Neural cell (in vitro differentiated cells): ENCODE data around the gene MAP1LC3B2.

ENCODE experiments used
- CTCF ChIP-seq: fragments of 450-650 bp; IDR thresholded peaks from 2 replicates; pipeline ENCODE4 v1.5.1; 2014; ENCODE audit warnings: antibody characterized with exemption, mild to moderate bottlenecking, moderate library complexity; ENCODE audit not compliant: poor library complexity, severe bottlenecking
- EP300 ChIP-seq: fragments of 450-650 bp; conservative IDR thresholded peaks from 2 replicates; pipeline ENCODE4 v1.6.1; 2014; ENCODE audit warnings: antibody characterized with exemption, mild to moderate bottlenecking, moderate library complexity; ENCODE audit not compliant: poor library complexity, severe bottlenecking
- EZH2 ChIP-seq: fragments of 200-600, 300-800 bp; shearing (Covaris generic), sonication (generic); IDR thresholded peaks from 2 replicates; pipeline ENCODE4 v1.6.1; 2014; ENCODE audit warnings: antibody characterized with exemption, low read length, borderline replicate concordance, mild to moderate bottlenecking; ENCODE audit not compliant: insufficient read depth, poor library complexity, severe bottlenecking
- MXI1 ChIP-seq: fragments of 450-650 bp; conservative IDR thresholded peaks from 2 replicates; pipeline ENCODE4 v1.6.1; 2014; ENCODE audit warnings: antibody characterized with exemption, mild to moderate bottlenecking; ENCODE audit not compliant: poor library complexity, severe bottlenecking
- POLR2AphosphoS5 ChIP-seq: IDR thresholded peaks from 2 replicates; pipeline ENCODE4 v1.6.1; 2012
- RAD21 ChIP-seq: fragments of 450-650 bp; conservative IDR thresholded peaks from 2 replicates; pipeline ENCODE4 v1.6.1; 2014; ENCODE audit warnings: antibody characterized with exemption, mild to moderate bottlenecking, moderate library complexity
- SMC3 ChIP-seq: fragments of 450-650 bp; conservative IDR thresholded peaks from 2 replicates; pipeline ENCODE4 v1.6.1; 2014; ENCODE audit warnings: antibody characterized with exemption, mild to moderate bottlenecking, moderate library complexity; ENCODE audit not compliant: poor library complexity
- TAF1 ChIP-seq: IDR thresholded peaks from 2 replicates; pipeline ENCODE4 v1.6.1; 2012; ENCODE audit warnings: low read depth
- TF ChIP-seq, protein P1 (sequence below): IDR thresholded peaks from 2 replicates; pipeline ENCODE4 v1.6.1; 2012; ENCODE audit warnings: borderline replicate concordance

- TF ChIP-seq TAF1 (no peak), EP300 (no peak), CTCF (no peak), POLR2AphosphoS5 (no peak), SMC3 (no peak), MXI1 (no peak), RAD21 (no peak), EZH2 (no peak)
- TF ChIP-seq, protein P1, sequence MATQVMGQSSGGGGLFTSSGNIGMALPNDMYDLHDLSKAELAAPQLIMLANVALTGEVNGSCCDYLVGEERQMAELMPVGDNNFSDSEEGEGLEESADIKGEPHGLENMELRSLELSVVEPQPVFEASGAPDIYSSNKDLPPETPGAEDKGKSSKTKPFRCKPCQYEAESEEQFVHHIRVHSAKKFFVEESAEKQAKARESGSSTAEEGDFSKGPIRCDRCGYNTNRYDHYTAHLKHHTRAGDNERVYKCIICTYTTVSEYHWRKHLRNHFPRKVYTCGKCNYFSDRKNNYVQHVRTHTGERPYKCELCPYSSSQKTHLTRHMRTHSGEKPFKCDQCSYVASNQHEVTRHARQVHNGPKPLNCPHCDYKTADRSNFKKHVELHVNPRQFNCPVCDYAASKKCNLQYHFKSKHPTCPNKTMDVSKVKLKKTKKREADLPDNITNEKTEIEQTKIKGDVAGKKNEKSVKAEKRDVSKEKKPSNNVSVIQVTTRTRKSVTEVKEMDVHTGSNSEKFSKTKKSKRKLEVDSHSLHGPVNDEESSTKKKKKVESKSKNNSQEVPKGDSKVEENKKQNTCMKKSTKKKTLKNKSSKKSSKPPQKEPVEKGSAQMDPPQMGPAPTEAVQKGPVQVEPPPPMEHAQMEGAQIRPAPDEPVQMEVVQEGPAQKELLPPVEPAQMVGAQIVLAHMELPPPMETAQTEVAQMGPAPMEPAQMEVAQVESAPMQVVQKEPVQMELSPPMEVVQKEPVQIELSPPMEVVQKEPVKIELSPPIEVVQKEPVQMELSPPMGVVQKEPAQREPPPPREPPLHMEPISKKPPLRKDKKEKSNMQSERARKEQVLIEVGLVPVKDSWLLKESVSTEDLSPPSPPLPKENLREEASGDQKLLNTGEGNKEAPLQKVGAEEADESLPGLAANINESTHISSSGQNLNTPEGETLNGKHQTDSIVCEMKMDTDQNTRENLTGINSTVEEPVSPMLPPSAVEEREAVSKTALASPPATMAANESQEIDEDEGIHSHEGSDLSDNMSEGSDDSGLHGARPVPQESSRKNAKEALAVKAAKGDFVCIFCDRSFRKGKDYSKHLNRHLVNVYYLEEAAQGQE = no peak
These were observed 50.3 kb downstream of the MAP1LC3B2 start for GRCh38 chr12:116609319-116610114.
